Measurements from ENCODE around the gene TGM6. TPM values are rescaled to one million over a fixed set of nuclear protein-coding genes. Genes with fewer than 3 reads are reported as not detected.

TGM6 gene
- total RNA-seq, 2 donors from 2014 or later, result not detected

DNA sequence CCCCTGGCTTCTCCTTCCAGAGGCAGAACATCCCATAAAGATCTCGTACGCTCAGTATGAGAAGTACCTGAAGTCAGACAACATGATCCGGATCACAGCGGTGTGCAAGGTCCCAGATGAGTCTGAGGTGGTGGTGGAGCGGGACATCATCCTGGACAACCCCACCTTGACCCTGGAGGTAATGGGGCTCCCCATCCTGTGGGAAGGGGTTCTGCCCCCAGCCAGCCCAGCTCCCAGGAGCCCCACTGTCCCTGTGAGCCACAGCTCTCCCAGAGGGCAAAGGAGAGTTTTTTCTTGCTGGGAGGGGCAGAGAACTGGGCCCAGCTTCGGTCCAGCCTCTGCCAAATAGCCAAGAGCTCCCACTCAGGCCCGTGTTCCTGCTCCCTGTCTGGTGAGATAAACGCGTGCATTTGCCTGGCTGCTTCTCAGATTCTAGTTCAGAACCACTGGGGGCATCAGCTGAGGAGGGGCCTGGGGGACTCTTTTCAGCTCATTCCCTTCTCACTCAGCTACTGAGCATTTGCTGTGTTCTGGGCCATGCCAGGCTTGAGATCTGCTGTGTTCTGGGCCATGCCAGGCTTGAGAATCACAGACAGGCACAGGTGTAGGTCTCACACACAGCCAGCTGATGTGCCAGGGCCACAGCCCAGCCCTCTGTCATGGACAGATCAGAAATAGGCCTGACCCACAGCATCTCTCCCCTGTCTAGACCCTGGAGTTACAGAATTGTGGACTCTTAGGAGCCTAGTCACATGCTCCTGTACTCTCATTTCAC is 45.4 kb upstream of the TGM6 start:
- Histone ChIP-seq H3K27me3 (no peaks in the 10 kb centered on the region), H3K4me1 (no peaks in the 10 kb centered on the region), H3K9me3 (no peaks in the 10 kb centered on the region), H3K36me3 (no peaks in the 10 kb centered on the region), H3K4me3 (no peak overlapping the region), H3K27ac (no peak overlapping the region)
- TF ChIP-seq, protein P1, sequence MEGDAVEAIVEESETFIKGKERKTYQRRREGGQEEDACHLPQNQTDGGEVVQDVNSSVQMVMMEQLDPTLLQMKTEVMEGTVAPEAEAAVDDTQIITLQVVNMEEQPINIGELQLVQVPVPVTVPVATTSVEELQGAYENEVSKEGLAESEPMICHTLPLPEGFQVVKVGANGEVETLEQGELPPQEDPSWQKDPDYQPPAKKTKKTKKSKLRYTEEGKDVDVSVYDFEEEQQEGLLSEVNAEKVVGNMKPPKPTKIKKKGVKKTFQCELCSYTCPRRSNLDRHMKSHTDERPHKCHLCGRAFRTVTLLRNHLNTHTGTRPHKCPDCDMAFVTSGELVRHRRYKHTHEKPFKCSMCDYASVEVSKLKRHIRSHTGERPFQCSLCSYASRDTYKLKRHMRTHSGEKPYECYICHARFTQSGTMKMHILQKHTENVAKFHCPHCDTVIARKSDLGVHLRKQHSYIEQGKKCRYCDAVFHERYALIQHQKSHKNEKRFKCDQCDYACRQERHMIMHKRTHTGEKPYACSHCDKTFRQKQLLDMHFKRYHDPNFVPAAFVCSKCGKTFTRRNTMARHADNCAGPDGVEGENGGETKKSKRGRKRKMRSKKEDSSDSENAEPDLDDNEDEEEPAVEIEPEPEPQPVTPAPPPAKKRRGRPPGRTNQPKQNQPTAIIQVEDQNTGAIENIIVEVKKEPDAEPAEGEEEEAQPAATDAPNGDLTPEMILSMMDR (IDR thresholded peaks at IDR 0.05), result no peak
- DNase-seq (ENCODE audit: low spot score), result peak; percentile 47

DNA sequence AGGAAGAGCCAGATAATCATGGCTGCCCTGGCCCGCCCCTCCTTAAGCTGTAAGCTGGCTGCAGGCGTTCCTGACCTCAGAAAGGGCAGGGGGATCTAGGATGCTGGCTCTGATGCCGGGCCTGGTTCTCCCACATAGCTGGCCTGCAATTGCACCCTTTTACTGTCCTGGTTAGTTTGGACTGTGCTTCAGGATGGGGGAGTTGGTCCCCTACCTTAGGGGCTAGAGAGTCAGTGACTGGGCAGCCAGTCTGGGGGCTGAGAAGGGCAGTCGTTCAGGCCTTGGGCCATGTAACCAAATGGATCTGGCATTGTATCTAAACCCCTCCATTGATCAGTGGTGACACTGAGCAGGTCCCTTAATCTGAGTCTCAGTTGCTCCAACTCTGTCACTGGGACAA is 44.2 kb upstream of the TGM6 start:
- TF ChIP-seq, protein P1 (IDR thresholded peaks at IDR 0.05), result no peak
- no peak overlapping the region for H3K4me3 ChIP-seq
- H3K4me1 ChIP-seq, result no peaks in the 10 kb centered on the region
- H3K9me3 ChIP-seq, result no peaks in the 10 kb centered on the region
- no peaks in the 10 kb centered on the region for H3K36me3 ChIP-seq
- H3K27ac ChIP-seq, result no peak overlapping the region
- no peaks in the 10 kb centered on the region for H3K27me3 ChIP-seq
- no peak for DNase-seq (ENCODE audit: low spot score)

DNA sequence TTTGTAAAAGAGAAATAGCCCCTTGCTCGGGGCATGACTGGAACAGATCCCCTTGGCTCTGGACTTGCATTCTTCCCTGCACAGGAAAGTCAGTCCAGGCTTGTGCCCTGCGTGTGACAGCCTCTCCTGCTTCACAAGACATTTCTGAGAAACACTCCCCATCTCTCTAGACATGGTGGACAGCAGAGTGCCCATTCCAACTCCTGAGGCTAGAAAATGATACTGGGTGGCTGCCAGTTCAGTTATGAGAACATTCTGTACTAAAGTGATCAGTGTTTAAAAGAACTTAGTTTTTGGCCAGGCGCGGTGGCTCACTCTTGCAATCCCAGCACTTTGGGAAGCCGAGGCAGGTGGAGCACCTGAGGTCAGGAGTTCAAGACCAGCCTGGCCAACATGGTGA is 43.6 kb upstream of the TGM6 start:
- Histone ChIP-seq H3K27me3 (no peaks in the 10 kb centered on the region), H3K4me1 (no peaks in the 10 kb centered on the region)

DNA sequence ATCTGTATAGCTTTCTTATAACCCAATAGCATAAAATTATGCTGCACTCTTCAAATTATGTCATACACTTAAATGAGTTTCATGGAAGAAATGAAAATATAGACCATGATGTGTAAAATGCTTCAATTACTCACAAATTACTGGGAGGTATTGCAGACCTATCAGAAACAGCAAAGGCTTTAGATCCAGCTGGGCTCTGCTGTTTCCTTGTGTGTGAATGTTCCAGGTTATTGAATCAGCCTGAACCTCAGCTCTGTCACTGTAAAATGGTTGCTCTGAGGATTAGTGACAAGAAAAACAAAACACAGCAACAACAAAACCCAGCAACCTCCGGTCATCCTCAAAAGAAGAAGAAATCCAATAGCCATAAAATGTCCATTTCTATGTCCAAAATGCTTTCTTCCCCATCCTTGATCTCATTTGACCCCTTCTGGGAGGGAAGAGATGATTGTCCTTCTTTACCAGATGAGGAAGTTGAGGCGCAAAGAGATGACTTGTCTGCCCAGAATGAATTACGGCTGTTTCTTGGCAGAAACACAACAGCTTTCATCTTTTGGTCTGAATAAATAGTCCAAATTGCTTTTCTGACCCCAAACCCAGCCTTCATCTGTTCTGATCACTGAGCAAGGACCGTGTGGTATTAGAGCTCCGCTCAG is 42.2 kb upstream of the TGM6 start:
- Histone ChIP-seq H3K36me3 (no peaks in the 10 kb centered on the region), H3K4me1 (no peaks in the 10 kb centered on the region), H3K27ac (no peak overlapping the region), H3K9me3 (no peaks in the 10 kb centered on the region), H3K4me3 (no peak overlapping the region), H3K27me3 (no peaks in the 10 kb centered on the region)
- TF ChIP-seq, protein P1 (IDR thresholded peaks at IDR 0.05), result no peak
- no peak for DNase-seq (ENCODE audit: low spot score)

More for the DNA sequence above, 43.6 kb upstream of the TGM6 start:
- H3K9me3 ChIP-seq, result no peaks in the 10 kb centered on the region
- H3K27ac ChIP-seq, result no peak overlapping the region
- no peak overlapping the region for H3K4me3 ChIP-seq
- peak; percentile 38 for DNase-seq (ENCODE audit: low spot score)
- no peaks in the 10 kb centered on the region for H3K36me3 ChIP-seq
- TF ChIP-seq, protein P1 (IDR thresholded peaks at IDR 0.05), result no peak

DNA sequence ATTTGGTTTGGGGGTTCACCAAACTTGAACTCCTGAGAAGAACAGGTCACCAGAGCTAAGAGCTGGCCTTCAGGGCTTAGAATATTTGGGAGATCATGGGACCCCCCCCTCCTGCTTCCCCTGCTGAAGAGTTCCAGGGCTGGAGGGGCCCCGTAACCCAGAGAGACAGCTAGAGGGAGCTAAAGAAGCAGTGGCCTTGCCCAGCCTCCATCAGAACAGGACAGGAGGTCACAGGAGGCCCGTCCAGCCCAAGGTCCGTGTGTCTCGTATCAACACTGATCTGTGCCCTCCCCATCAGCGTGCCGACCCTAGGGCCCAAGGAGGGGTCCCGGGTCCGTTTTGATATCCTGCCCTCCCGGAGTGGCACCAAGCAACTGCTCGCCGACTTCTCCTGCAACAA is 40.6 kb upstream of the TGM6 start:
- Histone ChIP-seq H3K36me3 (no peaks in the 10 kb centered on the region), H3K4me1 (no peaks in the 10 kb centered on the region), H3K9me3 (no peaks in the 10 kb centered on the region), H3K27me3 (no peaks in the 10 kb centered on the region), H3K27ac (no peak overlapping the region), H3K4me3 (no peak overlapping the region)
- TF ChIP-seq, protein P1 (IDR thresholded peaks at IDR 0.05), result no peak
- no peak for DNase-seq (ENCODE audit: low spot score)
